ENCODE data around the gene ZNF766. TPM values are rescaled to one million over a fixed set of nuclear protein-coding genes. Genes with fewer than 3 reads are reported as not detected.

The ZNF766 gene
- total RNA-seq, 2 experiments from 2014 or later = 39.3 to 43.2 TPM

GRCh38 chr19:52237197-52237596 is 32.2 kb upstream of the ZNF766 start:
- no peak overlapping the region for H3K4me3 ChIP-seq (ENCODE audit: low read length)
- no peak overlapping the region for H3K4me3 Mint-ChIP-seq
- H3K27me3 Mint-ChIP-seq = no peaks in the 10 kb centered on the region
- ATAC-seq (ENCODE audit: poor library complexity) (no peak), DNase-seq (no peak)
- H3K36me3 ChIP-seq (ENCODE audit: insufficient read depth, low read length) = no peaks in the 10 kb centered on the region
- H3K9me3 Mint-ChIP-seq = no peaks in the 10 kb centered on the region
- H3K4me1 ChIP-seq (ENCODE audit: insufficient read depth, low read length) = no peaks in the 10 kb centered on the region
- ChIA-PET POLR2A (interaction anchor here (0.9 kb wide), 2 partner anchors 48 to 98 kb away, joined by 4 to 5 read pairs; partner anchors contain the start of genes PPP2R1A and ZNF616), CTCF (interaction anchor here (0.8 to 1.4 kb wide), 6 partner anchors 8 to 459 kb away, joined by 3 to 8 read pairs (median 3); partner anchors contain the start of genes PPP2R1A and ZNF616)
- no peaks in the 10 kb centered on the region for H3K27me3 ChIP-seq (ENCODE audit: control insufficient read depth in 1 of 2, insufficient read depth in 2 of 2, low read length in 2 of 2)
- no peaks in the 10 kb centered on the region for H3K4me1 Mint-ChIP-seq (ENCODE audit: low read depth)
- TF ChIP-seq CTCF (IDR thresholded peaks at IDR 0.05) = no peak
- H3K27ac ChIP-seq (ENCODE audit: low read depth in 1 of 2, low read length in 2 of 2) = no peak overlapping the region
- H3K36me3 Mint-ChIP-seq (ENCODE audit: low read depth) = no peaks in the 10 kb centered on the region
- intact Hi-C loops (cut with DNase I, micrococcal nuclease) = loop anchor here in 1 of 2 experiments (1.0 to 5.0 kb wide), 2 partner anchors 98 to 765 kb away; partner anchors contain the start of gene ZNF616
- no peak overlapping the region for H3K27ac Mint-ChIP-seq
- H3K9me3 ChIP-seq (ENCODE audit: control insufficient read depth in 1 of 2, insufficient read depth in 1 of 2, low read length in 2 of 2) = no peaks in the 10 kb centered on the region

GRCh38 chr19:52237771-52238400 is 31.5 kb upstream of the ZNF766 start:
- intact Hi-C loops (cut with DNase I, micrococcal nuclease) = loop anchor here (1.0 to 5.0 kb wide), 2 partner anchors 99 to 766 kb away; partner anchors contain the start of gene ZNF616 (in 2 of the 2)
- Histone ChIP-seq H3K36me3 (ENCODE audit: insufficient read depth, low read length) (no peaks in the 10 kb centered on the region), H3K27me3 (ENCODE audit: control insufficient read depth in 1 of 2, insufficient read depth in 2 of 2, low read length in 2 of 2) (no peaks in the 10 kb centered on the region), H3K4me3 (ENCODE audit: low read length) (no peak overlapping the region), H3K4me1 (ENCODE audit: insufficient read depth, low read length) (no peaks in the 10 kb centered on the region), H3K9me3 (ENCODE audit: control insufficient read depth in 1 of 2, insufficient read depth in 1 of 2, low read length in 2 of 2) (no peaks in the 10 kb centered on the region), H3K27ac (ENCODE audit: low read depth in 1 of 2, low read length in 2 of 2) (no peak overlapping the region)
- Mint-ChIP-seq H3K27me3 (no peaks in the 10 kb centered on the region), H3K4me1 (ENCODE audit: low read depth) (no peaks in the 10 kb centered on the region), H3K27ac (no peak overlapping the region), H3K36me3 (ENCODE audit: low read depth) (no peaks in the 10 kb centered on the region), H3K9me3 (no peaks in the 10 kb centered on the region), H3K4me3 (no peak overlapping the region)
- ATAC-seq (ENCODE audit: poor library complexity) = peak; percentile 89
- peak; percentile 25 to 79 (median 46) for DNase-seq
- peak; percentile 96 for TF ChIP-seq CTCF (IDR thresholded peaks at IDR 0.05)
- ChIA-PET CTCF (interaction anchor here (0.8 to 1.4 kb wide), 6 partner anchors 9 to 460 kb away, joined by 3 to 8 read pairs (median 3); partner anchors contain the start of genes PPP2R1A and ZNF616), POLR2A (interaction anchor here (0.9 kb wide), 2 partner anchors 49 to 99 kb away, joined by 4 to 5 read pairs; partner anchors contain the start of genes PPP2R1A and ZNF616)

- DNase-seq (no peak), ATAC-seq (ENCODE audit: poor library complexity) (no peak)
- Histone ChIP-seq H3K27ac (ENCODE audit: low read depth in 1 of 2, low read length in 2 of 2) (no peak overlapping the region), H3K4me3 (ENCODE audit: low read length) (no peak overlapping the region), H3K4me1 (ENCODE audit: insufficient read depth, low read length) (no peaks in the 10 kb centered on the region), H3K36me3 (ENCODE audit: insufficient read depth, low read length) (no peaks in the 10 kb centered on the region), H3K27me3 (ENCODE audit: control insufficient read depth in 1 of 2, insufficient read depth in 2 of 2, low read length in 2 of 2) (no peaks in the 10 kb centered on the region), H3K9me3 (ENCODE audit: control insufficient read depth in 1 of 2, insufficient read depth in 1 of 2, low read length in 2 of 2) (no peaks in the 10 kb centered on the region)
- Mint-ChIP-seq H3K27me3 (no peaks in the 10 kb centered on the region), H3K4me1 (ENCODE audit: low read depth) (no peaks in the 10 kb centered on the region), H3K4me3 (no peak overlapping the region), H3K9me3 (no peaks in the 10 kb centered on the region), H3K36me3 (ENCODE audit: low read depth) (no peaks in the 10 kb centered on the region), H3K27ac (no peak overlapping the region)
- ChIA-PET CTCF (no interaction called here), POLR2A (no interaction called here)
- intact Hi-C loops (cut with DNase I, micrococcal nuclease) = loop anchor here in 1 of 2 experiments (10.0 kb wide), 1 partner anchor 1501 kb away; no protein-coding TSS in a partner anchor
- no peak for TF ChIP-seq CTCF (IDR thresholded peaks at IDR 0.05)
These were observed 25.4 kb upstream of the ZNF766 start for GRCh38 chr19:52244021-52244420.

All from CD4-positive, alpha-beta T cell (primary cell).